Activated T-cell treated with anti-CD3 and anti-CD28 coated beads for 1 hour (primary cell): Measurements from ENCODE around the gene ADAMTS12.

Experiments used
- DNase-seq: peaks from one replicate; pipeline ENCODE4 v3.0.0-alpha.2; 2020; ENCODE audit warnings: low read depth

The ADAMTS12 gene

DNA sequence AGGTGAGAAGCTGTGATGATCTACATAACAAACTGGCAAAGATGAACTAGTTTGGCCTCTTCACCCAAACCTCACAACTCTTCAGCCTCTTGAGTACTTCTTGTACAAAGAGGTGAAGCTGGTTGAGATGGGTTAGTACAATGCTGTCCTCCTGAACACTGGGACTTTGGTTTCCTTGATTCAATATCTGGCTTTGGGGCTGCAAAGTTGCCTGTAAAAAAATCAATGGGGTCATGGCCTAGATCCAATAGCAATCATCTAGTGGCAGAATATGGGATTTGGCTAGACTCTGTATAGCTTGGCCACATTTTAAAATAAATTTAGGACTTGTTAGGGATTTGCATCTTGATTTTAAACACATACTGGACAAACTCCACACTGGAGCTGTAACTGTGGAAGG is 179.1 kb downstream of the ADAMTS12 start:
- DNase-seq: no peak

DNA sequence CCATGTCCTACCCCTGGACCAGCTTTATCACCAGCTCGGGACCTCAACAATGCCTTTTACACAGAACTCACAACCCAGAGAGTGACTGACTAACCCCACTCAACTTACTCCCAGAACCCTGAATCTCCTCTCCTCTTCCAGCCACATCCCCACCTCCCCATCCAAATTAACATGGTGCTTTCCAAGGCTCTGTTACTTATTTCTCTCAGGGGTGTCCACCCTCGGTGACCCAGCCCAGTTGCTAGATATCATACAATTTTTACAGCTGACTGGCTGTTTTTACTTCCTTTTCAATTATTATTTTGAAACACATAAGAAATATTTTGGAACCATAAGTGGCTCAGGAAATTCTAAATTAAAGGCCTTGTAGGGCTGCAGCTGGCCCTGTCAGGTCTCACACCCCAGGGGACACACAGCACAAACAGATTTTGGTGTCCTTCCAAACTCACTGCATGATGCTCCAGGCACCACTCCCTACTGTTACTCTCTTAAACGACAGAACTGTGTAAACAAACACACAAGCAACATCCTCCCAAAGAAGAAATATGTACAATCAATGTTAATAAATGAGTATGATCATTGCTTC is 180.6 kb downstream of the ADAMTS12 start:
- DNase-seq: no peak

DNA sequence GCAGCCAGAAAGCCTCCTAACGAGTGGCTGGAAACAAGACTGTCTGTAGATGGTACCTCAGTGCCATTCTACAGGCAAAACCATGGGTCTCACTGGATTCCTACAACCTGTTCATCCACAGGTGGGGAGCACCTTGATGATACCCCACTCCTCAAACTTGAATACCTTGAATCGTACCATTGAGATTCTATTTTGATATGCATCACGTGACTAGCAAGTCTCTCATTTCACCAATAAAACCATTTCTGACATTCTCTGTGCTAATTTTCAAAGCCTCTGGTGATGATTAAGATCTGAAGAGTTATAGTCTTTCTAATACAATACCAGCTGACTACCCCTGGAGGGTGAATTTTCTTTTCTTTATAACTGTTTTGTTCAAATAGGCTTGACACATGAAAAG is 188.9 kb downstream of the ADAMTS12 start:
- DNase-seq: no peak

DNA sequence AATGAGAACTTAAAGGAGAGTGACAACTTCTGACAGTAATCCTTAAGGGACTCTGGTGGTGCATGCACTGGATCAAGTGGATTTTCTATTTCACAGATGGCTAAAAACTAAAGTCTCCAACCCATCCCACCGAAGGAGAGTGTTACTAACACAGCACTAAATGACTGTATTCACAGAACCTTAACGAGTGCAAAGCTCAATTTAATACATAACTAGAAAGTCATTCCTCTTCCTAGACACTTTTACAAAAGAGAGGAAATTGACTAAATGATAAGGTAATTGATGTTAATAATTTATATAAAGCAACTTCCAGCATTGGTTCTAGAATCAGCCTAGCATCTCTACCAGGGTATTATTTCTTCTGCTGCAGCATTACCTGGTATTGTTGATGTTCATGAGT is 189.8 kb downstream of the ADAMTS12 start:
- DNase-seq: no peak

DNA sequence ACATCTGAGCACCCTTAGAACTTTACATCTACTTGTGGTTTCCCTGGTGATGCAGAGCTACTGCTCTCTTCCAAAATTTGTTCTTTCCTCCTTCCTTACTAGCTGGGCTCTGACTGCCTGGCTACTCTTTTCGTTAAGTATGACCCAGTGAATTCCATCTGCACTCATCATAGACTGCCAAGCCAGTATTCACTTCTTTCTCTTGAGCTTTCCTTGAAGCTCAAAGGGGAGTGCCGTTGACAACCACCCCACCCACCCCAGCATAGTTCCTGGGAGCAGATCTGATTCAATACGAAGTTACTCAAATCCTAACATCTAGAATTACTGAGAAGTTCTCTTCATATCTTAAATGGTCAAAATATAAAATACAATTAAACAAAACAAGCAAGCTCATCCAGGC is 190.5 kb downstream of the ADAMTS12 start:
- DNase-seq: no peak

DNA sequence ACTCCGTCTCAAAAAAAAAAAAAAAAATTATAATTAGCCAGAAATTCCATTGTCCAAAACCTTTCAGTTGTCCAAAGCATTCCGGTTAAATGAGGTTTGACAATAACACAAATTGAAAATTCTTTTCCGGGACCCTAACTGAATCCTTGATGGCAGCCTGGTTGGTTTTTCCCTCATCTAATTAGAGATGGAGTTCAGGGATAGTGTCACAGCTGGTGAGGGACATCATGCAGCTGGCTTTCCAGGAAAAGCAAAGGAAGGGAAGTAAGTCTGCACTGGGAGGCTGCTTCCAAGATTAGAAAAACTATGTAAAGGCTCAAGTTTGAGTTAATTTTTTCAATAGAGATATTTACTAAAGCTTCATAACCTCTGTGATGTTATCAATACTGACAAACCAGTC is 195.4 kb downstream of the ADAMTS12 start:
- DNase-seq: no peak

DNA sequence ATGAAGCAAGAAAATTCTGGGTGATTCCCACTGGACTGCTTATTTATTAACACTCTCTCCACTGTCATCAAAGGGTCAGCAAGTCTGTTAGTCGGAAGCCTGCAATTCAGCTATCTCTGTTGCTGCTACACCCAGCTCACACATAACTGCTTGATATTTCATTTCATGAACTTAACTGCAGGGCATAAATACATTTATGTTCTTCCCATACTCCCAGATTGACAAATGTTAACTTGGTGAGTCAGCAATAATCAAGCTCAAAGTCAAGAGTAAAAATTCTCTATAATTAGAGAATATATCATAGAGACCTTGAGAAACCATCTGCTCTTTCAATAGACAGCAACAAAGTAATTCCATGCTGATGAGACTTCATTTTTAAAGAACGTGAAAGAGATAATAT is 198.8 kb downstream of the ADAMTS12 start:
- DNase-seq: no peak

DNA sequence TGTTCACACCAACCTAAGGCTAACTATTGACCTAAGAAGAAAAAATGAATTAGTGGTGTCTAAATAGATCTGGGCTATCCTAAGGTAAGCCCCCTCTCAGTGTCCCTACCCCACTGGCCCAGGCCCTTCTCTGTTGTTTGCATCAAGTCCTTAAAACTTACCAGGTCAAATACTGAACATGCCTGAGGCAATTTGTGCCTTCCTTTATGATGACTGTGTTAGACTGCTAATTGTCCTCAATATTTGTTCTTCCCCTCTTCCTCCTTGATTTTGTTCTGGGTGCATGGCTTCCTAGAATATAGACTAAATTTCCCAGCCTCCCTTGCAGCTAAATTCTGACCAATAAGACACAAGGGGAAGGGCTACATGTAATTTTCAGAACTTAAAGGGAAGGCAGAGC is 199.9 kb downstream of the ADAMTS12 start:
- DNase-seq: no peak

DNA sequence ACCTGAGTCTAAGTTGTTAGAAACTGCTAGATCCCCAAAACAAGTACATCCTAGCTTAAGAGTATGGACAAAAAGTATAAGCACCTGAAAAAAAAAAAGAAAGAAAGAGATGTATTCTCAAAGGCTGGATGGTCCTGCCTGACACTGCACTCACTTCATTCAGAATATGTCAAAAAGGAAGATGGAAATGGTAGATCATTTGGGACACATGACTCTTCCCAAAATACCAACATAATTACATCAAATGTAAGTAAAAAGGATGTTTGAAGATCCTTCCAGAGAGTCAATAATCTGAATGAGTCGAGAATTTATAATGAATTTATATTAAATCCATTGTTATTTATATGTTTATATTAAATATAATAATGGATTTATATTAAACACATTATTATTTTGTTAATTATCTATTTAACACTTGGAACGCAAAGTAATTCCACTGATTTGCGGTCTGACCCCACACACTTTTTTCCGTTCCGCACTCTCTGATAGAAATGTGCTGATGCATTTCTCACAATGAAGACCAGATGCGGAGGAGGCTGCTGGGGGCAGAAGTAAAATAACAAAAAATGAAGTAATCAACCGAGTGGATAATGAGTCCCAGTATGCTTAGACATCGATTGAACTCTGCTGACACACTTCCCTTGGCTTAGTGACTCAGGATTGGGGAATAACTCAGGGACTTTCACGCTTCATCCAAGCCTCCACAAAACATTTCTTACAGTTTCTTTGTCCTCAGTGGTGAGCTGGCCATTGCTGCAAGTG is 201.2 kb downstream of the ADAMTS12 start:
- no peak for DNase-seq

DNA sequence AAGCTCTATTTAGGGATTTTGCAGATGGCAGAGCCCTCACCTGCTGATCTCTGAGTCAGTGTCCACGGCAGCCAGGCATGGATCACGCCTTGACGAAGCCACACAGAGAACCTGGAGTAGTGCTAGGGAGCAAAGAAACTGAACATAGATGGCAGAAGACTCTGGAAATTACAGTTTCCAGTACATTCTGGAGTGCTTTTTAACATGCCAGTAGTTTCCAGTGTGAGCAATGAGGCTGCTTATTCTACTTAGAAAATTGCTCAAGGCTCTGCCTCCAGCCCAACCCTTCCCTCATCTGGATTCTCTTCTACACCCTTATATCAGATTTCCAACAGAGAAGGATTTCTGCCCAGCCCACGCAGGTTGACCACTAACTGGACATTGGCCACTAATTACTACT is 203.3 kb downstream of the ADAMTS12 start:
- DNase-seq: no peak

DNA sequence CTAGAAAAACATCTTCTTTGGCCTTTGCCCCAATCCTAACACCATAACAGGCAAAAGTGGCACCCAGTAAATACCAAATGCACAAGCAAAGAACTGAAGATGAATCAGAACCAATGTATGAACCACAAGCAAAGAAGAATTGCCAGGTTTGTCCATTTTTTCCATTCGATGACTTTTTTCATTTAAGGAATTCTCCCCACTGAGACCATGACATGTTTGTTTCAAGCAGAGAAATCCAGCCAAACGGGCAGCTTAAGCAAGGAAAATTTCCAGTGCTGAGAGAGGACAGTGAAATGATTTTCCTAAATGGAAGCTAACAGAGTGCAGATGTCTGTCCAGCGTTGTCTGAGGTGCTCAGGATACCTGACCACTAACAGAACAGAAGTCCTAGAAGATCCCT is 203.7 kb downstream of the ADAMTS12 start:
- no peak for DNase-seq

DNA sequence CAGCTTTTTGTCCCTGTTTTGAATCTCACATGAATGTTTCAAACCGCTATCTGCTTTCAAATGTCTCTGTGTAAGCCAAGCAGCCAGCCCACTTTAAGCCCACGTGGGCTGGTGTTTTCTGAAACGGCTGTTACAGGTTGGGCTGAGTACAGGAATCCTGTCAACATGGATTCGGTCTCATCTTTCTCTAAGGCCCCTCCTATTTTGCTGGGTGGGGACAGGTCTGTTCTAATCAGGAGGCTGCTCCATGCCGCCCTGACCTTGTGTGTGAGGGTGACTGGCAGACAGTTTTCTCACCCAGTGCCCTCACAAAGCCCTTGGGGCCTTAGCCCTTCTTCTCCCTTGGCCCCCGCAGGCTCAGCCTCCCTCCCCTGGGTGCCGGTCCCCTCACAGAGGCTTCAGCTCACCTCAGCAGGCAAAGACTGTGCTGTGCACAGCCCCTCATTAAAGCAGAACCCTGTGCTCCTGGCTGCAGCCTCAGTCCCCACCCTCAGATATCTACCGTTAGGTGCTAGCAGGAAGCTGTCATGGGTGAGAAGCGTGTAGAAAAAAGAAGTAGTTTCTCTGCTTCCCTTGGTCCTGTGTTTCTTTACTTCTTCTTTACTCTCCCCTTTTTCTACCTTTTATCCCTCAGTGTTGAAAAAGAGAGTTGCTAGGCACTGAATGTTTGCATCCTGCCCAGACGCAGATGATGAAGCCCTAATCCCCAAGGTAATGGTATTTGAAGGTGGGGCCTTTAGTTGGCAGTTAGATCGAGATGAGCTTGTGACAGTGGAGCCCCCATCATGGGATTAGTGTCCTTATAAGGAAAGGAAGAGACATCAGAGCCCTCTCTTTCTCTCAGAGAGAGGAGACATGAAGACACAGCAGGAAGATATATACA is 205.7 kb downstream of the ADAMTS12 start:
- DNase-seq: no peak

DNA sequence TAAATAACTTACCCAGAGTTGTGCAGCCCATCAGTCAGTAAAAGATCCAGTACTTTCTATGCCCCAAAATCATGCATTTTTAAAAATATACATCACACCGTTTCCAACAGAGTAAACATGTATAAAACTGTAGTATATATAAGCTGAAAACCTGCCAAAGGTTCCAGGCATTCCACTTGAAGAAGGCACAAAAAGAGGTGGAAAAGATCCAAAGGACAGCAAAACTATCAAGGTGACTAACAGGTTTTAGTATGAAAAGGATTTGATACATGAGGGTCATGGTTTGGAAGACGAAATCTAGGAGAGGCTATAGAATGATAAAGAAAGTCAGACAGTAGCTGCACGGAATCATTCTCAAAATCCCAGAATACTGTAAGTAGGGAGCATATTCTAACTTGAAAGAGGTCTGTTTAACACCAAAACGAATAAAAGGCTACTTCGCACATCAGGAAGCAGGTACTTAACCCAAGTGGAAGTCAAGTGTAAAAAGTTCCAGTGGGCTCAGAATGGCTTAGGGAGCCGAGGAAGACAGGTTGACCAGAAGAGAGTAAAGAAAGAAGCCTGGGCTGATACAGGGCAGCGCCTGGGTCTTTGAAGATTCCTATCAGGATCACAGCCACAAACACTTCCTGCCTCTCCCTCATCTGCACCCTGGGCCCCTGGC is 207.2 kb downstream of the ADAMTS12 start:
- no peak for DNase-seq

DNA sequence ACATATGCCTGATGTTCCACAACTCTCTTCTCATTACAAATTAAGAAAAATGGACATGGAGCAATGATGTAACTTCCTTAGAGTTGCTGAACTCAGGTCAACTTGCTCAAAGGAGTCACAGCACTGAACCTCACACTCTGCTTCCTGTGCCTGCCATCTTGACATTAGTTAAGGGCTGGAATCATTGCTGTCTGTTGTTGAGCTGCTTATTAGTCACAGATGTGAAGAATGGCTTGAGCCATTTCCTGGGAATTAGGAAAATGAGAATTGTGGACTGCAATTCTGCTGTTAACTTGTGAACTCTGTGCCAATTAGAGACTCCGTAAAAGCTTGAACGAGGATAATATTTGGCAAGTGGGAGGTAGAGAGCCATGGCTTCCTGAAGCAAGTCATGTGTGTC is 212.0 kb downstream of the ADAMTS12 start:
- no peak for DNase-seq

DNA sequence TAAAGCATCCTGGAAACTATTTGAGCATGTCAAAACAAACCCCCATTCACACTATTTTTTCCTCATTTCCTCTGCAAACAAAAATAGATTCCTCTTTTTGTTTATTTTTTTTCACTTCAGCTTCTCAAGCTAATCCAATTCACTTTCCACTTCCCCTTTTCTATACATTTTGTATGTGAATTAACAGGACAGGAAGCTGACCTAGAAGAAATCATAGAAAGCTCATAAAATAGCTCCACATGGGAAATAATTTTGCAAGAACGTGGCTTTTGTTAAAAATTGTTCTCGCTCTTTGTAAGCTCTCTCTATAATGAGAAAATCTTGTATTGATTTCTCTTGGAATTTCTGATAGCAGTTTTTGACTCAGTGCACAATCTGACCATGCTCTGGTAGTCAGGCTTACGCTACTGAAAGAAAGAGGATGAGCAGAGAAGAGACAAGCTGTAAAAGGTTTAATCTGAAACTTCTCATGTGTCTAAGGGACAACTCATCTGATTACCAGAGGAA is 215.8 kb downstream of the ADAMTS12 start:
- DNase-seq: no peak

DNA sequence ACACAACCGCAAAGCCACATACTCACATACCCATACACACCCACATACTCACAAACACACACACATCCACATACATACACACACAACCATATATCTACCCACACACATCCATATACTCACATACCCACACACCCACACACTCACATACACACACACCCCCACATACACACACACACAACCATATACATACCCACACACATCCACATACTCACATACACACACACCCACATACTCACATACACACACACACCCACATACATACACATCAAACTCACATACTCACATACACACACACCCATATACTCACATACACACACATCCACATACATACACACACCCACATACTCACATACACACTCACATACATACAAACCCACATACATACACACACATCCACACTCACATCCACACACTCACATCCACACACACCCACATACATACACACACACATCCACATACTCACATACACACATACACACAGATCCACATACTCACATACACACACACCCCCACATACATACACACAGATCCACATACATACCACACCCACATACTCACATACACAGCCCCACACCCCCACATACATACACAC is 220.0 kb downstream of the ADAMTS12 start:
- DNase-seq: no peak

DNA sequence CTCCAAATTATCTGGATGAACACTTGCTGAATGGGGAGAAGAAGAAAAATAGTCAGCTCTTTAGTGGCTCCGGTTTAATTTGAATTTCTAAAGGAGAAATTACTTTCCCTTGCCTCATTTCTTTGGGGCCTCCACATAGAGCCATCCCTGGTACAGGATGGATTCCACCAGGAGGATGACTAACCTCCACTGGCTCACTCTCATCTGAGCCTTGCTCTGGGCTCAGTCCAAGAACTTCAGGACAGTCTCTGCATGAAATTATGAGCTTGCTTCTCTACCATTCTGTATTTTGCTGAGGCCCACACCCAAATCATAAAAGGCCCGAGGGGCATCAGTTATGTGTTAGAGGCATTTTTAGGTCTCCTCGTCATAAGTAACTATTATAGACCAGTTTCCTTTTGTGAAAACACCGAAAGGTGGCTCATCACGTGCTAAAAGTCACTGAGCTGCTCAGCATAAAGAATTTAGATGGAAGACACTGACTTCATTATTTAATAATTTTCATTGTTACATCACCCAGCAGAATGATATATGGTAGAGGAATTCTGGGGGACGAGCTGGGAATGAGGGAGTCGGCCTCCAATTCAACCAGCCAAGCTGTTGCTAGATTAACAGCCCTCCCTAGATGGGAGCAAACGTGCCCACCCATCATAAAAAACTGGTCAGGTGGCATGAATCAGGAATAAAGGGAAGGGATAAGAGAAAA is 228.9 kb downstream of the ADAMTS12 start:
- DNase-seq: no peak

DNA sequence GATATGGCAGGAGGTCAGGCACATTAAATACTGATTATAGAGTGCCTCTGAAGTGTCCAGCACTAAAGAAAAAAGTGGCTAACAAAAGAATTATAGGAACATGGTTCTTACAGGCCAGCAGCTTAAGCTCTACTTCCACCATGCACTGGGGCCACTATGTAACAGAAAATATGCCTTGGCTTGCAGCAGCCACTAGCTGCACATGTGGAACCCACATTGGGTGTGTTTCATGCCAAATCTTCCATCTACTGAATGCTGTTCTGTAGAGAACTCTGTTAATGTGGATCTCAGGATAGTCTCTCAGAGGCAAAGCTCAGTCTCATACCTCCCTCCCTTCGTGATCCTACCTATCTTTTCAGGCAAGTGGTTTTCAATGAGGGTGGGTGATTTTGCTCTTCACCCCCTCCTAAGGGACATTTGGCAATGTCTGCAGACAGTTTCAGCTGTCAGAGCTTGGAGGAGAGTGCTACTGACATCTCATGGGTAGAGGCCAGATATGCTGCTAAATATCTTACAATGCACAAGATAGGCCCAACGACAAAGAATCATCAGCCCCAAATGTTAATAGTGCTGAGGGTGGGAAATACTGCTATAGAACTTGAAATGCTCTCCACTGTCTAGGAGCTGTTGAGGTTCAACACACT is 232.1 kb downstream of the ADAMTS12 start:
- no peak for DNase-seq

DNA sequence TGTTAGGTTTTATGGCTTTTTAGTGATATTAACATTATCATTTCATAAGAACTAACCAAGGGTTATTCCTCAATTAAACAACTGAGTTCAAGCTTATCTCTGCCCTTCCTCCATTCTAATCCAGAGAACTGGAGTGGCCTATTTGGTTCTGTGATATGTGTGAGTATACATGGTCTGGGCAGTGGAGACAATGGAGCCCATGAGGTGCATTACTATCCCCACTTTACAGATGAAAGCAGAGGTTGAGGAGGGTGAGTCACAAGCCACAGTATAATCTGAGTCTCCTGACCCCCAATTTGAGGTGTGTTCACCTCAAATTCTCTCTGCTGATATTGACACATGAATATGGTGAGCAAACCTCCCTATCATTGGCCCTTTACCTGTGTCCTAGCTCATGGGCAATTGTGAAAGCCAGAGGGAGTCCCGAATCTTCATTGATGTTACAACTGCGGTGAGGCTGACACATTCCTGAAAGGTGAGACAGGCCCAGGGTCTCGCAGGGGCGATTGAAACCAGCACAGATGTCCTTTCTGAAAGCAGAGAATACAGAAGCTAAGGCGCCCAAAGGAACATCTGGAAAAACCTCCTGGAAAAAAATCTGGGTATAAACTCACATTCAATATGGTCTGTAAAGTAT is 233.9 kb downstream of the ADAMTS12 start:
- DNase-seq: no peak

DNA sequence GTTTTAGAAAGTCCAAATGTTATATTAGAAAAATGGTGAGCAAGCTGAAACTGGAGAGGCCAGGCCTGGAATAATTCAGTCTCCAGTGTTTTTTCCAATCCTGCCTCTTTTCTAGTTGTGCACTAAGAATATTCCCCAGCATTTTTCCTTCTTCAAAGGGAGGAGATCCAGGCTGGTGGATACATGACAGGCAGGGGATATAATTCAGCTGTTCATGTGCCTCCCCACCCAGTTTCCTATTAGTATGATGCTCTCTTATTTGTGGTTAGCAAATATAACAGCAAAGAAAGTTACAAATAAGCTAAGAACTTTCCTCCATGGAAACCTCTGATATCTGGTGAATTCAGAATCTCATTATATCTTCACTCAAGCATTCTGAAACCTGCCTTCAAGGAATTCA is 234.6 kb downstream of the ADAMTS12 start:
- DNase-seq: no peak
